Bronchial epithelial cell (primary cell): ENCODE measurements around the gene EIF4E. TPM values are rescaled to one million over a fixed set of nuclear protein-coding genes. Genes with fewer than 3 reads are reported as not detected.

Experiments
- DNase-seq: peaks from one replicate; pipeline ENCODE4 v3.0.0-alpha.2; 2010; ENCODE audit warnings: low read depth
- FAIRE-seq: peaks from 2 replicates; lab custom pipeline; 2011; peaks lifted over from hg19 to GRCh38; lab: Jason Lieb, UNC
- H3K27me3 ChIP-seq: 2 replicates; pipeline ENCODE4 v1.5.1; 2011; ENCODE audit warnings: low read length; ENCODE audit not compliant: control insufficient read depth, insufficient read depth
- H3K36me3 ChIP-seq: 2 replicates; pipeline ENCODE4 v1.5.1; 2011; ENCODE audit warnings: low read length; ENCODE audit not compliant: control insufficient read depth, insufficient read depth
- H3K4me3 ChIP-seq: 2 replicates; pipeline ENCODE4 v1.5.1; 2011; ENCODE audit warnings: mild to moderate bottlenecking, low read depth, low read length, control low read depth
- total RNA-seq: library from RNA; depleted of rRNA; stranded (reverse); fragments of >200 nt; gene quantifications from 2 replicates; pipeline ENCODE4 v1.2.1, GENCODE V29; 2014
- TF ChIP-seq, protein P1 (sequence below): IDR thresholded peaks from 2 replicates; pipeline ENCODE4 v1.5.1; 2011; ENCODE audit warnings: mild to moderate bottlenecking, moderate library complexity, low read length, control low read depth, inconsistent platforms; ENCODE audit not compliant: insufficient read depth, severe bottlenecking

Gene EIF4E
- total RNA-seq, 1 donor from 2014 or later, result 237 TPM

DNA sequence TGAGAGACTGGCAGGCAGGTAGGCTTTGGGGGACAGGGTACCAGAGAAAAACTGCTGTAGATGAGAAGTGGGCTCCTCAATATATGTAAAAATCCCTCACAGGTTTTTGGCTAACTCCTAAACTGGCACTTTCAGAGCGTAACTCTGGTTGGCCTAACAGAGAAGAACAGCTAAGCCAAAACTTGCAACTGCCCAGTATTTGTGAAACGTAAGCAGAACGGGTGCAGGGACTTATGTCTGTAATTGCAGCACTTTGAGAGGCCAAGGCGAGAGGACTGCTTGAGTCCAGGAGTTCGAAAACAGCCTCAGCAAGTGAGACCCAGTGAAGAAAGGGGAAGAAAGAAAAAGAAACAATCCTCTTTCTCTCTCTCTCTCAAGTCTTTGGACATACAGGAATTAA, 25.0 kb downstream of the EIF4E start:
- no peak for DNase-seq
- no peak for FAIRE-seq

DNA sequence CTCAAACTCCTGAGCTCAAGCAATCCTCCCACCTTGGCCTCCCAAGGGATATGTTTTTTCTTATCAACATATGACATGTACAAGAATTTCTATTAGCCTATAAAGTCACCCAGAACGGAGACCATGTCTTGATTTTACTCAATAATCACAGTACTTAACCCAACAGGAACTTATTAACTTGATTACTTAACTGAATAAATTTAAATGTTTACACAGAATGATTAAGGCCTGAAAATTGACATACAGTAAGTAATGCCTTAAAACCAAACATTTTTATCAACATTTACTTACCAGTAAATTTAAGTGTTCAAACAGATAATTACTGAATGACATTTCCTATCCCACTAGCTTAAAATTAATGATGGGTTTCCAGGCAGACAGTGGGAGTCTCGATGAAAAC, 25.4 kb downstream of the EIF4E start:
- peaks cover 1% of the 10 kb centered on the region for H3K36me3 ChIP-seq
- no peaks in the 10 kb centered on the region for H3K27me3 ChIP-seq
- no peak for FAIRE-seq
- TF ChIP-seq, protein P1, sequence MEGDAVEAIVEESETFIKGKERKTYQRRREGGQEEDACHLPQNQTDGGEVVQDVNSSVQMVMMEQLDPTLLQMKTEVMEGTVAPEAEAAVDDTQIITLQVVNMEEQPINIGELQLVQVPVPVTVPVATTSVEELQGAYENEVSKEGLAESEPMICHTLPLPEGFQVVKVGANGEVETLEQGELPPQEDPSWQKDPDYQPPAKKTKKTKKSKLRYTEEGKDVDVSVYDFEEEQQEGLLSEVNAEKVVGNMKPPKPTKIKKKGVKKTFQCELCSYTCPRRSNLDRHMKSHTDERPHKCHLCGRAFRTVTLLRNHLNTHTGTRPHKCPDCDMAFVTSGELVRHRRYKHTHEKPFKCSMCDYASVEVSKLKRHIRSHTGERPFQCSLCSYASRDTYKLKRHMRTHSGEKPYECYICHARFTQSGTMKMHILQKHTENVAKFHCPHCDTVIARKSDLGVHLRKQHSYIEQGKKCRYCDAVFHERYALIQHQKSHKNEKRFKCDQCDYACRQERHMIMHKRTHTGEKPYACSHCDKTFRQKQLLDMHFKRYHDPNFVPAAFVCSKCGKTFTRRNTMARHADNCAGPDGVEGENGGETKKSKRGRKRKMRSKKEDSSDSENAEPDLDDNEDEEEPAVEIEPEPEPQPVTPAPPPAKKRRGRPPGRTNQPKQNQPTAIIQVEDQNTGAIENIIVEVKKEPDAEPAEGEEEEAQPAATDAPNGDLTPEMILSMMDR, result no peak
- no peak overlapping the region for H3K4me3 ChIP-seq
- no peak for DNase-seq

More for the DNA sequence above, 25.0 kb downstream of the EIF4E start:
- H3K36me3 ChIP-seq, result peaks cover 1% of the 10 kb centered on the region
- no peaks in the 10 kb centered on the region for H3K27me3 ChIP-seq
- TF ChIP-seq, protein P1, result no peak
- no peak overlapping the region for H3K4me3 ChIP-seq

DNA sequence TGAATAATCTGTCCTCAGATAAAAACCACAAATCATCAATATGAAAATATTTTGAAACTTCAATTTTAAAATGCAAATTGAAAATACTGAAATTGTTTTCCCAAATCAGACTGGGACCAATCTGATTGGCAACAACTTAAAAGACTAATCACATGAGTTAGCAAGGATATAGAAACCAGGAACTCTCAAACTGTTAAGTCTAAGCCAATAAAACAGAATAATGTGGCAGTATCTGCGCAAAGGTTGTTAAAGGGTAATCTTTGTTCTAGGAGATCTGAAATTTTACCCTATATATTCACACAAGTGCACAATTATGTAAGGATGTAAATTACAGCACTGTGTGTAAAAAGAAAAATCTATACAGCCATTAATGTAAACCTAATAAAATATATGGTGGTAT, 29.7 kb downstream of the EIF4E start:
- H3K4me3 ChIP-seq, result no peak overlapping the region
- FAIRE-seq (no peak), DNase-seq (no peak)
- TF ChIP-seq, protein P1, result no peak
- H3K27me3 ChIP-seq, result no peaks in the 10 kb centered on the region
- H3K36me3 ChIP-seq, result peaks cover 4% of the 10 kb centered on the region

DNA sequence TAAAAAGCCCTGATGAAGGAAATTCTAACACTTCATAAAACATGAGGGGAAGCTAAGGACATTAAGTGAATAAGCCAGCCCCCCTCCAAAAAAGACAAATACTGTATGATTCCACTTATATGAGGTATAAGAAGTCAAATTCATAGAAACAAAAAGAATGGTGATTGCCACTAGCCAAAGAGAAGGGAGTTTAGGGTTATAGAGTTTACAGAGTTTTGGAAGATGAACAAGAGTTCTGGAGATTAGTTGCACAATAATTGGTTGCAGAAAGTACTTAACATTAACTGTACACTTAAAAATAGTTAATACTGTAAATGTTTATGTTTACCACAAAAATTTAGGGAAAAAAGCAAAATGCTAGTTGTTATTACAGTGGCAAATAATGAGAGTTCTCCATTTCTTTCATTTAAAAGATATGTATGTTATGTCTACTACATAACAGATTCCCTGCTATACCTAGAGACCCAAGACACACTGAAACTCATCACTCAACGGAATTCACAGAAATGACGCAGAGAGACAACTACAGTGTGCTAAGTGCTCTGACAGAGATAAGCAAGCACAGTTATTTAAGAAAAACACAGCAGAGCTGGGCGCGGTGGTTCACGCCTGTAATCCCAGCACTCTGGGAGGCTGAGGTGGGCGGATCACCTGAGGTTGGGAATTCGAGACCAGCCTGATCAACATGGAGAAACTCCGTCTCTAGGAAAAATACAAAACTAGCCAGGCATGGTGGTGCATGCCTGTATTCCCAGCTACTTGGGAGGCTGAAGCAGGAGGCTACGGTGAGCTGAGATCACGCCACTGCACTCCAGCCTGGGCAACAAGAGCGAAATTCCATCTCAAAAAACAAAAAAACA, 37.2 kb downstream of the EIF4E start:
- DNase-seq, result no peak
- H3K27me3 ChIP-seq, result no peaks in the 10 kb centered on the region
- TF ChIP-seq, protein P1, result no peak
- H3K4me3 ChIP-seq, result no peak overlapping the region
- no peak for FAIRE-seq
- peaks cover 3% of the 10 kb centered on the region for H3K36me3 ChIP-seq

DNA sequence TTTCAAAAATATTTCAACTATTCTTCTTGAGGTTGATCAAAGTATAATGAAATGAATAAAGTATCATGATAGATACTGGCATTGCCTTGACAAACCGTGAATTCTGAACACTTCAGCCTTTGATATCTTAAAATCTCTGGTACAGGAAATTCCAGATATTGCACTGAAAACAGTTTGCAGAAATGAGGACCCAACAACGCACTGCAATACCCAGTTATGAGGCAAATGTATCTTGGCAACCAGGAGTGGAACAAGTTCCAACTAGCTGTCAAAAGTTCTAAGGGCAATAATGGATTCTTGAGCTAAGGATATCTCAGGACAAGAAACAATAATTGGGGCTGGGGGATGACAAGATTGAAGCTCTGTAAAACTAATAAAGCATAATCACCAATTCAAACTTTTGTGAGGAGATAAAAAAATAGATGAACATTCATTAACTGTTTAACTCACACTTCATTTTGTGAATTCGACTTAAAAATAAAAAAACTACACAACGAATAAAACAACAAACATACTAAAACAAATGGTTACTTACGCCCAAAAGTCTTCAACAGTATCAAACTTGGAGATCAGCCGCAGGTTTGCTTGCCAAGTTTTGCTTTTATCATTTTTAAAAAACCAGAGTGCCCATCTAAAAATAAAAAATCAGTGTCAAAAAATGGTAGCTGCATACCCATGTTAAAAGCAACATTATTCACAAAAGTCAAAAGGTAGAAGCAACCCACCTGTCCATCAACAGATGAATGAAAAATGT, 38.1 kb downstream of the EIF4E start:
- Histone ChIP-seq H3K27me3 (no peaks in the 10 kb centered on the region), H3K36me3 (peaks cover 1% of the 10 kb centered on the region), H3K4me3 (no peak overlapping the region)
- FAIRE-seq, result no peak
- DNase-seq, result peak; percentile 55
- TF ChIP-seq, protein P1, result no peak
